Cardiac fibroblast (primary cell): Measurements from ENCODE around the gene PRSS21.
A peak's percentile ranks its signal among the peaks of the same experiment; 100 is the strongest.

ENCODE experiments used
- DNase-seq, 2 donors: peaks; one replicate each; pipeline versions ENCODE4 v3.0.0 to v3.0.0-alpha.2; 2010; ENCODE audit warnings: low read depth in 2 of 2
- H3K4me3 ChIP-seq, 2 donors: replicated peaks in 1 of 2; 1 replicate in 1 of 2; 2 replicates in 1 of 2; pipeline ENCODE4 v1.5.1; 2011; ENCODE audit warnings: low read depth in 2 of 2, low read length in 2 of 2, mild to moderate bottlenecking in 2 of 2, moderate library complexity in 1 of 2
- TF ChIP-seq, protein P1 (sequence below): IDR thresholded peaks from one replicate; pipeline ENCODE4 v1.5.1; 2011; ENCODE audit warnings: low read depth, mild to moderate bottlenecking, low read length, inconsistent platforms

PRSS21 gene

DNA sequence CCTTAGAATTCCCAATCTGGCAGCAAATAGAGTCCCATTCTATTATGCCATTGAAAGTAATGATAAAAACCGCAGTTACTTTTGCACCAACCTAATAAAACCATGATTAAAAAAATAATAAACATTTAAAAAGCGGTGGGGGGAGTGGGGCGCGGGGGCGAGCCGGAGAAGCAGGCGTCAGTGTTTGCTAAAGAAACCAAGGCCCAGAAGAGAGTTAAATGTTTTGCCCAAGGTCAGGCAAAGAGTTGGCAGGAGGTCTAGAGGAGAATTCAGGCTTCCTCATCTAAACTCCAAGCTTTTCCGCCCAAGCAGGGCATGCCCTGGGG is 50.6 kb downstream of the PRSS21 start:
- DNase-seq = no peak
- peak overlapping the region; percentile 61 to 68 for H3K4me3 ChIP-seq
- TF ChIP-seq, protein P1, sequence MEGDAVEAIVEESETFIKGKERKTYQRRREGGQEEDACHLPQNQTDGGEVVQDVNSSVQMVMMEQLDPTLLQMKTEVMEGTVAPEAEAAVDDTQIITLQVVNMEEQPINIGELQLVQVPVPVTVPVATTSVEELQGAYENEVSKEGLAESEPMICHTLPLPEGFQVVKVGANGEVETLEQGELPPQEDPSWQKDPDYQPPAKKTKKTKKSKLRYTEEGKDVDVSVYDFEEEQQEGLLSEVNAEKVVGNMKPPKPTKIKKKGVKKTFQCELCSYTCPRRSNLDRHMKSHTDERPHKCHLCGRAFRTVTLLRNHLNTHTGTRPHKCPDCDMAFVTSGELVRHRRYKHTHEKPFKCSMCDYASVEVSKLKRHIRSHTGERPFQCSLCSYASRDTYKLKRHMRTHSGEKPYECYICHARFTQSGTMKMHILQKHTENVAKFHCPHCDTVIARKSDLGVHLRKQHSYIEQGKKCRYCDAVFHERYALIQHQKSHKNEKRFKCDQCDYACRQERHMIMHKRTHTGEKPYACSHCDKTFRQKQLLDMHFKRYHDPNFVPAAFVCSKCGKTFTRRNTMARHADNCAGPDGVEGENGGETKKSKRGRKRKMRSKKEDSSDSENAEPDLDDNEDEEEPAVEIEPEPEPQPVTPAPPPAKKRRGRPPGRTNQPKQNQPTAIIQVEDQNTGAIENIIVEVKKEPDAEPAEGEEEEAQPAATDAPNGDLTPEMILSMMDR = no peak

DNA sequence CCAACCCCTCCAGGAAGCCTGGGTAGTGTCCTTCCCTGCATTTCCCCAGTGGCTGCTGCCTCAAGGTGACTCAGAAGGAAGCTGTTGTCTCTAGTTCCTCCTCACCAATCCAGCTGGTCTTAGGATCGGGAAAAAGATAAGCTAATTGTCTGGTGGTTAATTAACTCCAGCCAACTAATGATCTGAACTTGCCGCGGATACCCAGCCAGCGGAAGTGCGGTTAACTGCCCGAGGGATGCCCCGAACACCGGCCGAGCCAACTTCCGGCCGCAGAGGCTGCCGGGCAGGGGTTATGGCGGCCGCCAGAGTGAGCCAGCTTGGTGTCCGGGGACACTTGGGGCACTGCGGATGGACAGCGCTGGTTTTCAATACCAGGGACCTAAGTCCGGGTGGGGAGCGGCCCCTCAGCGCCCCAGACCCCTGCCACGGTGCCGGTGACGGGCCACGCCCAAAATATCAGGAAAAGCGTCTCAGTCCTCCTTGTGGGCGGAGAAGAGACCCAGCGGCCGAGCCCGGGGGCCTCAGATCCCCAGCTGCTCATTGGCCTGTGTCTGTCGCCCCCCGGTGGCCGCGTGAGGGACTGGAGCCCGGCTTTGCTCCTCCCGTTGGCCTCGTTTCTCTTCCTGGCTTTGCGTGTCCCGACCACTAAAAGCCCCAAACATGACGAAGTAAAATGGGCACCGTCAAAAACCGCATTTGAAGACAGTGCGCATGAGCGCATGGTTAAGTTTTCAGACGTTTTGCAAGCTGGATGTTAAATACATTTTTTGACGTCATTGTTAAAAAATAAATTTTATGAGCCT is 51.2 kb downstream of the PRSS21 start:
- TF ChIP-seq, protein P1 = peak; percentile 95
- peak overlapping the region; percentile 61 to 68 for H3K4me3 ChIP-seq
- peak; percentile 95 to 97 for DNase-seq
